ENCODE data around the gene DOK1.

DOK1 gene

GRCh38 chr2:74515981-74516633 lies 38.4 kb upstream of the DOK1 start:
- TF ChIP-seq CTCF (IDR thresholded peaks at IDR 0.05; ENCODE audit: insufficient read depth, low read length, missing control alignments) = no peak
- DNase-seq (ENCODE audit: low read depth, low spot score) = no peak
- ChIA-PET POLR2A (interaction anchor here (0.6 to 0.8 kb wide), 2 partner anchors 9 to 14 kb away, joined by 3 to 5 read pairs; partner anchors contain the start of genes HTRA2 and PCGF1), CTCF (interaction anchor here (1.9 to 2.0 kb wide), 2 partner anchors 10 to 13 kb away, joined by 4 read pairs; partner anchors contain the start of genes AUP1, DQX1 and HTRA2)
- peak overlapping the region; percentile 8; the same call in 1 of the 2 replicates for H3K4me3 ChIP-seq (ENCODE audit: low read depth, low read length)

GRCh38 chr2:74516650-74517049 lies 37.9 kb upstream of the DOK1 start:
- no peak overlapping the region for H3K4me3 ChIP-seq (ENCODE audit: low read depth, low read length)
- TF ChIP-seq CTCF (IDR thresholded peaks at IDR 0.05; ENCODE audit: insufficient read depth, low read length, missing control alignments) = no peak
- ChIA-PET POLR2A (interaction anchor here (0.8 kb wide), 1 partner anchor 9 kb away, joined by 3 read pairs; the partner anchor contains the start of gene PCGF1), CTCF (interaction anchor here (1.9 kb wide), 1 partner anchor 13 kb away, joined by 4 read pairs; the partner anchor contains the start of genes AUP1 and HTRA2)
- DNase-seq (ENCODE audit: low read depth, low spot score) = no peak

GRCh38 chr2:74522516-74522915 lies 32.0 kb upstream of the DOK1 start:
- TF ChIP-seq CTCF (IDR thresholded peaks at IDR 0.05; ENCODE audit: insufficient read depth, low read length, missing control alignments) = no peak
- POLR2A ChIA-PET = no interaction called here

GRCh38 chr2:74524005-74524404 lies 30.5 kb upstream of the DOK1 start:
- ChIA-PET CTCF (no interaction called here), POLR2A (no interaction called here)
- TF ChIP-seq CTCF (IDR thresholded peaks at IDR 0.05; ENCODE audit: insufficient read depth, low read length, missing control alignments) = no peak
- H3K4me3 ChIP-seq (ENCODE audit: low read depth, low read length) = no peak overlapping the region
- DNase-seq (ENCODE audit: low read depth, low spot score) = no peak

More at GRCh38 chr2:74522516-74522915, 32.0 kb upstream of the DOK1 start:
- DNase-seq (ENCODE audit: low read depth, low spot score) = no peak
- H3K4me3 ChIP-seq (ENCODE audit: low read depth, low read length) = no peak overlapping the region
- CTCF ChIA-PET = interaction anchor here (0.7 to 1.1 kb wide), 4 partner anchors 9 to 65 kb away, joined by 3 to 4 read pairs (median 3); no protein-coding TSS in a partner anchor

GRCh38 chr2:74524955-74525716 lies 29.4 kb upstream of the DOK1 start:
- POLR2A ChIA-PET = no interaction called here
- no peak for DNase-seq (ENCODE audit: low read depth, low spot score)
- CTCF ChIA-PET = interaction anchor here (1.4 kb wide), 1 partner anchor 61 kb away, joined by 6 read pairs; no protein-coding TSS in a partner anchor

More at GRCh38 chr2:74524955-74525716, 29.4 kb upstream of the DOK1 start:
- TF ChIP-seq CTCF (IDR thresholded peaks at IDR 0.05; ENCODE audit: insufficient read depth, low read length, missing control alignments) = no peak
- no peak overlapping the region for H3K4me3 ChIP-seq (ENCODE audit: low read depth, low read length)

Measured in AG04449 (cell line).